Astrocyte of the cerebellum (primary cell): Measurements from ENCODE around the gene ADAMTSL3.

Experiments used
- DNase-seq: peaks from one replicate; pipeline ENCODE4 v3.0.0-alpha.2; 2011; ENCODE audit warnings: low read depth
- H3K4me3 ChIP-seq: 2 replicates; pipeline ENCODE4 v1.5.1; 2011; ENCODE audit warnings: mild to moderate bottlenecking, low read depth, low read length, moderate library complexity
- in situ Hi-C: cut with HindIII; loops from 2 replicates; pipeline ENCODE4 v1.10.0; 2017; ENCODE audit warnings: low sequenced_read_pairs
- TF ChIP-seq, protein P1 (sequence below): IDR thresholded peaks from 2 replicates; pipeline ENCODE4 v1.5.1; 2012; ENCODE audit warnings: low read length, low read depth, moderate library complexity, mild to moderate bottlenecking; ENCODE audit errors: missing control alignments

Gene ADAMTSL3

GRCh38 chr15:83644439-83644838 lies 9.5 kb upstream of the ADAMTSL3 start:
- in situ Hi-C loops, result no loop called here
- TF ChIP-seq, protein P1, sequence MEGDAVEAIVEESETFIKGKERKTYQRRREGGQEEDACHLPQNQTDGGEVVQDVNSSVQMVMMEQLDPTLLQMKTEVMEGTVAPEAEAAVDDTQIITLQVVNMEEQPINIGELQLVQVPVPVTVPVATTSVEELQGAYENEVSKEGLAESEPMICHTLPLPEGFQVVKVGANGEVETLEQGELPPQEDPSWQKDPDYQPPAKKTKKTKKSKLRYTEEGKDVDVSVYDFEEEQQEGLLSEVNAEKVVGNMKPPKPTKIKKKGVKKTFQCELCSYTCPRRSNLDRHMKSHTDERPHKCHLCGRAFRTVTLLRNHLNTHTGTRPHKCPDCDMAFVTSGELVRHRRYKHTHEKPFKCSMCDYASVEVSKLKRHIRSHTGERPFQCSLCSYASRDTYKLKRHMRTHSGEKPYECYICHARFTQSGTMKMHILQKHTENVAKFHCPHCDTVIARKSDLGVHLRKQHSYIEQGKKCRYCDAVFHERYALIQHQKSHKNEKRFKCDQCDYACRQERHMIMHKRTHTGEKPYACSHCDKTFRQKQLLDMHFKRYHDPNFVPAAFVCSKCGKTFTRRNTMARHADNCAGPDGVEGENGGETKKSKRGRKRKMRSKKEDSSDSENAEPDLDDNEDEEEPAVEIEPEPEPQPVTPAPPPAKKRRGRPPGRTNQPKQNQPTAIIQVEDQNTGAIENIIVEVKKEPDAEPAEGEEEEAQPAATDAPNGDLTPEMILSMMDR, result no peak
- DNase-seq, result no peak

GRCh38 chr15:83650831-83651230 lies 3.1 kb upstream of the ADAMTSL3 start:
- TF ChIP-seq, protein P1, result no peak
- H3K4me3 ChIP-seq, result no peak overlapping the region
- DNase-seq, result no peak
- in situ Hi-C loops, result no loop called here

More at GRCh38 chr15:83644439-83644838, 9.5 kb upstream of the ADAMTSL3 start:
- H3K4me3 ChIP-seq, result no peak overlapping the region

- in situ Hi-C loops, result no loop called here
Measured at GRCh38 chr15:83651541-83651940, 2.4 kb upstream of the ADAMTSL3 start.

GRCh38 chr15:83652626-83653204 lies 1.2 kb upstream of the ADAMTSL3 start:
- no peak overlapping the region for H3K4me3 ChIP-seq
- in situ Hi-C loops, result no loop called here
- TF ChIP-seq, protein P1, result no peak
- no peak for DNase-seq

More at GRCh38 chr15:83651541-83651940, 2.4 kb upstream of the ADAMTSL3 start:
- no peak for DNase-seq
- H3K4me3 ChIP-seq, result no peak overlapping the region
- TF ChIP-seq, protein P1, result no peak

- no peak for DNase-seq
- in situ Hi-C loops, result no loop called here
- H3K4me3 ChIP-seq, result no peak overlapping the region
- TF ChIP-seq, protein P1, result no peak
Measured at GRCh38 chr15:83653288-83653638, 660 bp upstream of the ADAMTSL3 start.

DNA sequence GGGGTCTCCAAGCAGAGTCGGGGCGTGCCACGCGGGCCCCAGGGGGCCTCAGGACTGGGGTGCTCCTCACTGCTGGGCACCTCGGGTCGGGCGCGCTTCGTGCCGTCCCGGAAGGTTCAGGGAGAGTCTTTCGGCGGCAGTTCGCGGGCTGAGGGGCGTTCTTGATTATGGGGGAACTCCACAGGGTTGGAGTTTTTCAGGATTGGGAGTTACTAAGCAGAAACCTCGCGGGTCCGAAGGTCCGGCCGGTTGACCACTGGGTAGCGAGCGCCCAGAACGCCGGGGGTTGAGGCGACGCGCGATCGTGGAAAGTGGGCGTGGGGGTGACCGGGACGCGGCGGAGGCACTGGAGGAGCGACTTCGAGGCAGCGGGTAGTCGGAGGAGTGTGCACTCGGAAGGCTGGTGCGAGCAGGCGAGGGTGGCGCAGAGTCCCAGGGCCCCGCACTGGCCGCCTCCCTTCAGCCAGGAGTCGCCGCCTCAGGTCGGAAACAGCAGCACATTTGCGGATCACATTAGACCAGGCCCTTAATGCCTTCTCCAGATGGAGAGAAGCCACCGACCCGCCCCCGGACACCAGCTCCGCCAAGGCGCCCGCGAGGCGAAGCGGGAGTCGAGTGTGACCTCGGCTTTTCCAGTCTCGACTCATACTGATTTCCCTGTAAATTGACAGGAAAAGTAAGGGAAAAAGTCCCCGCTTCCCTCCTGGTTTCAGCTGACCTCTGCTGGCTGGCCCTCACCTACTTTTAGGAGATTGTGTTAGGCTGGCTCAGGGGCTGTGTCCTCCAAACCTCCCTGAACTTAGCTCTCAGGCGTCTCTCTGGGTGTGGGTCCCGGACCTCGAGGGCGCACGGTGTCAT lies 685 bp downstream of the ADAMTSL3 start:
- DNase-seq, result no peak
- TF ChIP-seq, protein P1, result no peak
- H3K4me3 ChIP-seq, result peak overlapping the region; percentile 9
- in situ Hi-C loops, result no loop called here
